Activated B cell treated with CpG ODN at 0.5 μM for 24 hours (primary cell): ENCODE measurements around the gene ALKAL2. TPM values are rescaled to one million over a fixed set of nuclear protein-coding genes. Genes with fewer than 3 reads are reported as not detected.

Experiments
- ATAC-seq: fragments of 200-7000 bp; cut with Tn5 transposase; one replicate; pipeline ENCODE4 v1.10.0; 2021; ENCODE audit warnings: low read depth, mild to moderate bottlenecking, moderate library complexity
- CTCF ChIA-PET: fragments of 350-600 bp; sonication (Branson Sonifier 250); formaldehyde crosslinking; loops from one replicate; lab custom pipeline; 2021; ENCODE audit warnings: antibody characterized with exemption; lab: Charles Lee
- POLR2A ChIA-PET: fragments of 350-600 bp; sonication (Branson Sonifier 250); formaldehyde crosslinking; loops from one replicate; lab custom pipeline; 2021; ENCODE audit warnings: antibody characterized with exemption; lab: Charles Lee
- DNase-seq: peaks from one replicate; pipeline ENCODE4 v3.0.0; 2022
- H3K27ac Mint-ChIP-seq: one replicate; pipeline ENCODE4 v1.8.0; 2020; ENCODE audit warnings: mixed read lengths
- H3K27me3 Mint-ChIP-seq: one replicate; pipeline ENCODE4 v1.8.0; 2021; ENCODE audit warnings: mixed read lengths
- H3K36me3 Mint-ChIP-seq: one replicate; pipeline ENCODE4 v1.8.0; 2021; ENCODE audit warnings: low read depth, mixed read lengths
- H3K4me1 Mint-ChIP-seq: one replicate; pipeline ENCODE4 v1.8.0; 2021; ENCODE audit warnings: mixed read lengths
- H3K4me3 Mint-ChIP-seq: one replicate; pipeline ENCODE4 v1.8.0; 2020; ENCODE audit warnings: mild to moderate bottlenecking, mixed read lengths
- H3K9me3 Mint-ChIP-seq: one replicate; pipeline ENCODE4 v1.8.0; 2020; ENCODE audit warnings: mixed read lengths
- CTCF ChIP-seq: fragments of 200-600 bp; IDR thresholded peaks from one replicate; pipeline ENCODE4 v1.8.0; 2022; ENCODE audit warnings: antibody characterized with exemption, mild to moderate bottlenecking
- intact Hi-C: fragments of 100-400 bp; cut with micrococcal nuclease; formaldehyde crosslinking; loops from one replicate; pipeline ENCODE4 v1.15.1; 2024
- total RNA-seq: library from RNA; stranded (reverse); gene quantifications from 2 replicates; pipeline ENCODE4 v1.2.3, GENCODE V29; 2022

Gene ALKAL2
- total RNA-seq, 1 donor from 2014 or later, result not detected

- H3K9me3 Mint-ChIP-seq, result peaks cover 2% of the 10 kb centered on the region
- peaks cover 24% of the 10 kb centered on the region for H3K36me3 Mint-ChIP-seq
- no peak overlapping the region for H3K27ac Mint-ChIP-seq
- DNase-seq (no peak), ATAC-seq (no peak)
- H3K4me3 Mint-ChIP-seq, result no peak overlapping the region
- ChIA-PET POLR2A (no interaction called here), CTCF (interaction anchor here (1.4 kb wide), 1 partner anchor 16 kb away, joined by 4 read pairs; no protein-coding TSS in a partner anchor)
- TF ChIP-seq CTCF, result no peak
- intact Hi-C loops, result loop anchor here (5.0 kb wide), 1 partner anchor 375 kb away; no protein-coding TSS in a partner anchor
- peaks cover 28% of the 10 kb centered on the region for H3K4me1 Mint-ChIP-seq
- no peaks in the 10 kb centered on the region for H3K27me3 Mint-ChIP-seq
Observed at GRCh38 chr2:262117-262516, 25.8 kb downstream of the ALKAL2 start.

GRCh38 chr2:260507-261161 lies 27.3 kb downstream of the ALKAL2 start:
- no peak for TF ChIP-seq CTCF
- no peak for DNase-seq
- no peaks in the 10 kb centered on the region for H3K27me3 Mint-ChIP-seq
- ChIA-PET CTCF (no interaction called here), POLR2A (no interaction called here)
- H3K27ac Mint-ChIP-seq, result no peak overlapping the region
- H3K4me1 Mint-ChIP-seq, result peaks cover 17% of the 10 kb centered on the region
- intact Hi-C loops, result loop anchor here (5.0 kb wide), 1 partner anchor 377 kb away; no protein-coding TSS in a partner anchor
- no peak for ATAC-seq
- H3K36me3 Mint-ChIP-seq, result peaks cover 21% of the 10 kb centered on the region
- H3K9me3 Mint-ChIP-seq, result peaks cover 2% of the 10 kb centered on the region
- no peak overlapping the region for H3K4me3 Mint-ChIP-seq

DNA sequence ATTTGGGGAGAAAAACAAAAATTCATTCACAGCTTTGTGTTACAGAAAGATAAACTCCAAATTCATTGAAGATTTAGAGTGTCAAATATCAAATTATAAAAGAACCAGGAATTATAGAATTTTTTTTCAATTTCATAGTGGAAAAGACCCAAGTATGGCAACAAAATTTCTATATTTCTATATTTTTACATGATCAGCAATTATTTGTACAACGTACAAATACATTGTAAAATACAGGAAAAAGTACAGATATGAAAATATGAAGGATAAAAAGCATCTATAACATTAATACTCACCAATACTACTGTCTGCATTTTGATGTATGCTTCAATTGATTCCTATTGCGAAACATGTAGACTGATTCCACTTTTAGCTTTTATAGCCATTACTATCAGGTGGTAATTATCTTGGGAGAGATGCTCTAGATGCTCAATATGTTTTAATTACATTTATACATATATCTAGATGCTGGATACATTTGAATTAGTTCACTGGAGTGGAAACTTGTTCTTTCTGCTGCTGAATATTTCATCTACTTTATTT lies 28.0 kb downstream of the ALKAL2 start:
- no peak for DNase-seq
- ChIA-PET CTCF (no interaction called here), POLR2A (no interaction called here)
- Mint-ChIP-seq H3K4me1 (peaks cover 10% of the 10 kb centered on the region), H3K27me3 (no peaks in the 10 kb centered on the region), H3K36me3 (peaks cover 17% of the 10 kb centered on the region), H3K4me3 (no peak overlapping the region), H3K27ac (no peak overlapping the region), H3K9me3 (peaks cover 2% of the 10 kb centered on the region)
- no peak for ATAC-seq
- no peak for TF ChIP-seq CTCF
- intact Hi-C loops, result loop anchor here (5.0 kb wide), 1 partner anchor 377 kb away; no protein-coding TSS in a partner anchor

DNA sequence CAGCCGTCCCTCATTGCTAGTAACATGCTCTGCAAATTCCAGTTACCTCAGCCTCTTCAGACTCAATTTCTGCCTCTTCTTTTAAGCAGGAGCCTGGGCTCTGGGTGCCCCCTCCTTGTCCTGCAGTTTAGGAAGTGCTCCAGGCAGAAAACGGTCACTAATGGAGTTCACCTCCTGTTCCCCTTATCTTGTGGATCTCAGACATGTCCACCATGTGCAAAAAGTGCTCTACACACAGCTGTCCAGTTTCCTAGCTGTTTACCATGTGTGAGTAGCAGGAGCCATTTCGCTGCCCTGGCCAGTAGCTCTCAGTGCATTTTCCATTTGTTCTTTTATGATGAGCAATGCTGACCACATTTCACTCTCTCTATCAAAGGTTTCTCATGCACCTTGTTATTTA lies 29.0 kb downstream of the ALKAL2 start:
- H3K4me1 Mint-ChIP-seq, result peaks cover 8% of the 10 kb centered on the region
- no peak overlapping the region for H3K4me3 Mint-ChIP-seq
- TF ChIP-seq CTCF, result no peak
- H3K36me3 Mint-ChIP-seq, result peaks cover 13% of the 10 kb centered on the region
- peaks cover 2% of the 10 kb centered on the region for H3K9me3 Mint-ChIP-seq
- H3K27me3 Mint-ChIP-seq, result no peaks in the 10 kb centered on the region
- DNase-seq (no peak), ATAC-seq (no peak)
- intact Hi-C loops, result no loop called here
- ChIA-PET POLR2A (no interaction called here), CTCF (interaction anchor here (1.2 to 1.5 kb wide), 2 partner anchors 12 to 15 kb away, joined by 3 to 5 read pairs; no protein-coding TSS in a partner anchor)
- no peak overlapping the region for H3K27ac Mint-ChIP-seq

- Mint-ChIP-seq H3K27me3 (no peaks in the 10 kb centered on the region), H3K27ac (no peak overlapping the region), H3K9me3 (peaks cover 2% of the 10 kb centered on the region), H3K4me1 (peaks cover 2% of the 10 kb centered on the region), H3K36me3 (peaks cover 13% of the 10 kb centered on the region), H3K4me3 (no peak overlapping the region)
- intact Hi-C loops, result no loop called here
- no peak for TF ChIP-seq CTCF
- DNase-seq (no peak), ATAC-seq (no peak)
- ChIA-PET POLR2A (no interaction called here), CTCF (interaction anchor here (1.2 to 1.5 kb wide), 2 partner anchors 11 to 16 kb away, joined by 3 to 5 read pairs; no protein-coding TSS in a partner anchor)
Observed at GRCh38 chr2:257842-258241, 30.0 kb downstream of the ALKAL2 start.
